Stimulated activated CD4-positive, alpha-beta T cell treated with anti-CD3 and anti-CD28 coated beads, Interleukin-1b, Interleukin-23, amount 100 ng/mL, for 4 hours (primary cell): Measurements from ENCODE around the gene NEU4.
"Not testable (repeated sequence)": the region's sequence is repeated elsewhere in the genome, so short reads cannot be mapped to it uniquely, and the experiment has no call there.

Source experiments
- DNase-seq, 2 donors: peaks; one replicate each; pipeline ENCODE4 v3.0.0-alpha.2; 2020; ENCODE audit warnings: low read depth in 2 of 2

Gene NEU4

DNA sequence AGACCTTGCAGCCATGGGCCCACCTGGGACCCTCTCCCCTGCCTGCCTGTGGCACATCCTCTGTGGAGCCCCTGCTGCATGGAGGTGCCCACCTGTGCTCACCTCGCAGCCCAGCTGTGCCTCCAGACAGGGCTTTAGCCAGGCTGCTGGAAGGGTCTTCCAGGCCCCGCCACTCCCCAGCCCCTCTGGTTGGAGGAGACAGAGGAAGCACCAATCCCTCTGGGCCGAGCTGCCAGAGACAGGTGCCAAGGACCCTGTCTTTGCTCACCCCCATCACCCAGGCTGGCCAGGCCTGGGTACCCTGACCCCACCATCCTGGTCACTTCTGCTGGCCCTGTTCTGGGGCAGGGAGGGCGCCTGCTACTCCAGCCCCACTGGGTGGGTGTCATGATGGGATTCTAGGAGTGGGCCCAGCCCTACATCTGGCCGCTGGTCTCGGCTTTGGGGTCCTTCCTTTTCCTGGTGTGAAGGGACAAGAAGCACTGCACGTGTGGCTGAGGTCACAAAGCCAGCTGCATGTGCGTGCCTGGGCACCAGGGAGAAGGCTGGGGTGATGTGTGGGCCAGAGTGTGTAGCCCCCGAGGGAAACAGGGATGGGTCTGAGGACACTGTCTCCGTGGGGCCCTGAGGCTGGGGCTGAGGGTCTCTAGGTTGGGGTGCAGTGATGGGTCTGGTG lies 9.3 kb upstream of the NEU4 start:
- no peak for DNase-seq

DNA sequence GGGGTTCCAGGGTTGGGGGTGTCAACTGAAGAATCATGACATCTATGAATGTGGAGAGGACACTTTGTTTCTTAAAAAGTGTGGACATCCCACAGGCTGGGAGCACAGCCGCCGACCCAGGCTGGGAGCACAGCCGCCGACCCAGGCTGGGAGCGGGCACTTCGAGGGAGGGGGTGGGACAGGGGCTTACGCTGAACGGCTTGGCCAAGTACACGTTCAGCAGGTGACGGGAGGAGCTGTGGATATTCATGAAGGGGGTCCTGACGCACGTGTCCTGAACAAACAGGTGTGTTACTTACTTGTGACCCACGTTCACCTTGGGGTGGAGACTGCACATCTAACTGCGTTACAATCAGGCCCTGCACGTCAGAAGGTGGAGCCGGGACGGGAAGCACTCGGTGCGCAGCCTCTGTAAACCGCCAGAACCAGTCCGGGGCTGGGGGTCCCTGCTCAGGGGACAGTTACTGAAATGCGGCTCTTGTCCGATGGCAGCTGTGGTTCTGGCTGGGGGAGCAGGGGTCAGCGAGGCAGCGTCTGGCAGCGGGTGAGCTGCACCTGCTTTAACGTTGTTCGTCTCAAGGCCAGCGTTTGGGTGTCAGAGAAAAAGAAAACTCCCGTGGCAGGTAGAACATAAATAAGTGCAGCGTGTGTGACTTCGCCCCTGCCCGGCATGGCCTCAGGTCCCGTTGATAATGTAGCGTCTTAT lies 8.6 kb upstream of the NEU4 start:
- DNase-seq: not testable (repeated sequence)

DNA sequence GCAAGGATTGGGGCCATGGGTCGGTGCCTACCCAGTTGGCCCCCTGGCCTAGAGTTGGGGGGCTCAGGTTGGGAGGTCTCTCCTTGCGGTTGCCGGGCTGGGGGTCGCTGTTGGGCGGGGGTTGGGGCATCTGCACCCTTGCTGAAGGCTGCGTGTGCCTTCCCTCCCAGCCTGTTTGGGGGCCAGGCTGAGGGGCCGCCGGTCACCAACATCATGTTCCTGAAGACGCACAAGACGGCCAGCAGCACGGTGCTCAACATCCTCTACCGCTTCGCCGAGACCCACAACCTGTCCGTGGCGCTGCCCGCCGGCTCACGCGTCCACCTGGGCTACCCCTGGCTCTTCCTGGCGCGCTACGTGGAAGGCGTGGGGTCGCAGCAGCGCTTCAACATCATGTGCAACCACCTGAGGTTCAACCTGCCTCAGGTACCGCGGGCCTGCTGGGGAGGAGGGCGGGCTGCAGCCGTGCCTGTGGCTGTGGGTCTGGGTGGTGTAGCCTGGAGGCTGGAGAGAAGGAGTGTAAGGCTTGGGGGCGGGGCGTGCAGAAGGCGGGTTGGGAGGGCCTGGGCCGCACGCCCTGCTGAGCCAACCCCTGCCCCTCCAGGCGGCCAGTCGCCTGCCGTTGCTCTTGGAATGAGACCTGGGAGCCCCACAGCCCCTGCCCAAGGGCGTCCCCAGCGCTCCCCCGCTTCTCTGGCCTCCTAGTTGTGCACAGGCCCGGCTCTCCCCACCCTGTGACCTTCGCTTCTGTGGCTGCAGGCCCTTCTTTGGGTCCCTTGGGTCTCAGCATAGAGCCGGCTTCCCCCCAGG lies 7.2 kb upstream of the NEU4 start:
- DNase-seq: no peak

DNA sequence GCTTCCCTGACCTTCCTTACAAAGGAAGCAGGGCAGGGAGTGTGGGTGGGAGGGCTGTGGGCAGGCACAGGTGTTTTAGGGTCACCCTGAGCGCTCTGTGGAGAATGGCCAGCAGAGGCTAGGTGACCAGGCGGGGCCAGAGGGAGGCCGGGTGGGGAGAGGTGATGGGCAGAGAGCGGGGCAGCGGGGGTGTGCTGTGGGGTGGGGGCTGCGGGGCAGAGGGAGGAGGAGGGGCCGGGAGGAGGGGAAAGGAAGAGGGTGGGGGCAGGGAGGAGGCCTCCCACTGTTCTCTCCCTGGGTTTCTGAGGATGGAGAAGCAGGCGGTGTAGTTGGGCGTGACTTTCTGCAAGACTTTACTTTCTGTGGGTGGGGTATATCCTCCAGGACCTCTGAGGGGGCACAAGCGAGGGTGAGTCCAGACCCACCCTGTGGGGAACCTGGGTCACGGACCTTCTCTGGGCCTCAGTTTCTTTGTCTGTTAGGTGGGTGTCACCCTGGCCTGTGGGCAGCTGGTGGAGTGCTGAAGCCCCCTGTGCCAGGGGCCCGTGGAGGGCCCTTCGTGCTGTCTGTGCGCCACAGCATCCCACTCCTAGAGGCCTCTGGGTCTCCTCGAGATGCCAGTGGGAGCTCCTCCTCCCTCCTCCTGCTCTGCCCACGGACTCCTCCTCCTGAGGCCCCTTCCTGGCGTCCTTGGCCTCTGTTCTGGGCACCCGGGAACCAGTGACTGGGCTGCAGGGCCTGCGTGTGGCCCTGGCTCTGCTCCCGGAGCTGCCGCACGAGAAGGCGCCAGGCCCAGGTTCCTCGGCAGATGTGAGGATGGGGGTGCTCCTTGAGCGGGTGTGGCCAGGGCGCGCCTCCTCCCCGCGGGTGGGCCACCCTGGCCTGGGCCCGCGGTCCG lies 6.3 kb upstream of the NEU4 start:
- DNase-seq: no peak

DNA sequence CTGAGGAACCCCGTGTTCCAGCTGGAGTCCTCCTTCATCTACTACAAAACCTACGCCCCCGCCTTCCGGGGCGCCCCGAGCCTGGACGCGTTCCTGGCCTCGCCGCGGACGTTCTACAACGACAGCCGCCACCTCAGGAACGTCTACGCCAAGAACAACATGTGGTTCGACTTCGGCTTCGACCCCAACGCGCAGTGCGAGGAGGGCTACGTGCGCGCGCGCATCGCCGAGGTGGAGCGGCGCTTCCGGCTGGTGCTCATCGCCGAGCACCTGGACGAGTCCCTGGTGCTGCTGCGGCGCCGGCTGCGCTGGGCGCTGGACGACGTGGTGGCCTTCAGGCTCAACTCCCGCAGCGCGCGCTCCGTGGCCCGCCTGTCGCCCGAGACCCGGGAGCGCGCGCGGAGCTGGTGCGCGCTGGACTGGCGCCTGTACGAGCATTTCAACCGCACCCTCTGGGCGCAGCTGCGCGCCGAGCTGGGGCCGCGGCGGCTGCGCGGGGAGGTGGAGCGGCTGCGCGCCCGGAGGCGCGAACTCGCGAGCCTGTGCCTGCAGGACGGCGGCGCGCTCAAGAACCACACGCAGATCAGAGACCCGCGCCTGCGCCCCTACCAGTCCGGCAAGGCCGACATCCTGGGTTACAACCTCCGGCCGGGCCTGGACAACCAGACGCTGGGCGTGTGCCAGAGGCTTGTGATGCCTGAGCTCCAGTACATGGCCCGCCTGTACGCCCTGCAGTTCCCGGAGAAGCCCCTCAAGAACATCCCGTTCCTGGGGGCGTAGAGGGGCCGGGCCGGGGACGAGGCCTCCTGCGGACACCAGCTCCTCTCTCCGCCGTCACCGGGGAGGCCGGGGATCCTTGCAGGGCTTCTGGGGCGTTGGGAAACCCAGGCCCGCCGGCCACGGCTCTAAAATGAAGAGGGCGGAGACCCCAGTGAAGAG lies 5.3 kb upstream of the NEU4 start:
- DNase-seq: peak; percentile 11 to 34

DNA sequence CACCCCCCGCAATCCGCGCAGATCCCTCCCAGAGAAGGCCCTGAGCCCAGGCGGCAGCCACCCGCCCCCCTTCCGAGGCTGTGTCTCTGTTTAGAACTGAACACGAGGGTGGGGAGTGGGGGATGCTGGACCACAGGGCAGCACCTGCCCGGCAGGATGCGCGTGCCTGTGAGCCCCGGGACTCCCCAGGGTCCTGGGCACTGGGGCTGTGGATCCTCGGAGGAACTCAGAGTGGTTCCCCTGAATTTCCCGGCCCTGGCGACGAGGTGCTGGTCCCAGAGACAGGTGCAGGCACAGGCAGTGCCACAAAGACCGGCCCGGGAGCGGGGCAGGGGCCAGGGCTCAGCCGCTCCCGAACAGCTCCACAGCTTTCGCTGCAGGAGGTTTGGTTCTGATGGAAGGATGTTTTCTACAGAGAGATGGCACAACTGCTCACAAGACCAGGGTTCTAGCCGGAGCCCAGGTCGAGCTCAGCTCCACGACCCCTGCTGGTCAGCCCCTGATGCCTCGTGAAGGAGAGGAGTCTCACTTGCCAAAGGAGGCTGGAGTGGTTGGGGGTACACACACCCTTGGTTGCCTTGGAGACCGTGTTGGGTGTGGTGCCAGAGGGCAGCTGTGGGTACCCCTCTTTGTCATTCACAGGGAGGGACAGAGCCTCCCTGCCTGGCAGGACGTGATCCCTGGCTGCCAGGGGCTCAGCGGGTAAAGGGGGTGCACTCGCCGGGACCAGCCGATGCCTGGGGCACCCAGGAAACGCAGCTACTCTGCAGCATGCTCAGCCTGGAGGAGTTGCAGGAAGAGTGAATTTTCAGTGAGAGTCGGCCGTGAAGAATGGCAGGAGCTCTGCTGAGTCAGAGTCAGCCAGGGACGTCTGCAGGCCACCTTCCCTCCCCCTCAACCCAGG lies 4.4 kb upstream of the NEU4 start:
- DNase-seq: no peak

DNA sequence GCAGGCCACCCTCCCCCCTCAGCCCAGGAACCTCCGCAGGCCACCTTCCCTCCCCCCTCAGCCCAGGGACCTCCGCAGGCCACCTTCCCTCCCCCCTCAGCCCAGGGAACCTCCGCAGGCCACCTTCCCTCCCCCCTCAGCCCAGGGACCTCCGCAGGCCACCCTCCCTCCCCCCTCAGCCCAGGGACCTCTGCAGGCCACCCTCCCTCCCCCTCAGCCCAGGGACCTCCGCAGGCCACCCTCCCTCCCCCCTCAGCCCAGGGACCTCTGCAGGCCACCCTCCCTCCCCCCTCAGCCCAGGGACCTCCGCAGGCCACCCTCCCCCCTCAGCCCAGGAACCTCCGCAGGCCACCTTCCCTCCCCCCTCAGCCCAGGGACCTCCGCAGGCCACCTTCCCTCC lies 2.8 kb upstream of the NEU4 start:
- DNase-seq: not testable (repeated sequence)

DNA sequence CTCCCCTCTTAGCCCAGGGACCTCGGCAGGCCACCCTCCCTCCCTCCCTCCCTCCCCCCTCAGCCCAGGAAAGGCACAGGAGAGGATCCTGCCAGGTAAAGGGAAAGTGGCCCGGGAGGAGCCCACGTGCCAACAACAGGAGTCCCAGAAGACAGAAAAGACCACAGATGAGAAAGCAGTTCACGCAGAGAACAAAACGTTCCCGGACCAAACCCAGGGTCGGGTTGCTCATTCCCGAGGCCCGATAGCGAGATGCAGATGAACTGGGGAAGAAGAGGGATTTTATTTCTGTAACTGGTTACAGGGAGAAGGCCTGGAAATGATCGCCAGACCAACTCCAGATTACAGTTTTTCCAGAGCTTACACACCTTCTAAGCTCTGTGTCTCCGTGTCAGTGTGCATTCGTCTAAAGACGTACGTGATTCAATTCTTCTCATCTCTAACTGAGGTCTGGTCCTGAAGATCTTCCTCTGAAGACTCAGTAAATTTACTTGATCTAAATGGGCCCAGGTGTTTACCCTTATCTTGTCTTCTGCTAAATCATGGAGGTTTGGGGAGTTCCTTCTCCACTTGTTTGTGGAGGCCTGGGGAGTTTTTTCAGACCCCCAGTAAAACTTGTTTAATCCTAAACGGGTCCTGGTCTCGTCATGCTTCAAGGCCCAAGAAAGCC lies 807 bp upstream of the NEU4 start:
- DNase-seq: no peak

DNA sequence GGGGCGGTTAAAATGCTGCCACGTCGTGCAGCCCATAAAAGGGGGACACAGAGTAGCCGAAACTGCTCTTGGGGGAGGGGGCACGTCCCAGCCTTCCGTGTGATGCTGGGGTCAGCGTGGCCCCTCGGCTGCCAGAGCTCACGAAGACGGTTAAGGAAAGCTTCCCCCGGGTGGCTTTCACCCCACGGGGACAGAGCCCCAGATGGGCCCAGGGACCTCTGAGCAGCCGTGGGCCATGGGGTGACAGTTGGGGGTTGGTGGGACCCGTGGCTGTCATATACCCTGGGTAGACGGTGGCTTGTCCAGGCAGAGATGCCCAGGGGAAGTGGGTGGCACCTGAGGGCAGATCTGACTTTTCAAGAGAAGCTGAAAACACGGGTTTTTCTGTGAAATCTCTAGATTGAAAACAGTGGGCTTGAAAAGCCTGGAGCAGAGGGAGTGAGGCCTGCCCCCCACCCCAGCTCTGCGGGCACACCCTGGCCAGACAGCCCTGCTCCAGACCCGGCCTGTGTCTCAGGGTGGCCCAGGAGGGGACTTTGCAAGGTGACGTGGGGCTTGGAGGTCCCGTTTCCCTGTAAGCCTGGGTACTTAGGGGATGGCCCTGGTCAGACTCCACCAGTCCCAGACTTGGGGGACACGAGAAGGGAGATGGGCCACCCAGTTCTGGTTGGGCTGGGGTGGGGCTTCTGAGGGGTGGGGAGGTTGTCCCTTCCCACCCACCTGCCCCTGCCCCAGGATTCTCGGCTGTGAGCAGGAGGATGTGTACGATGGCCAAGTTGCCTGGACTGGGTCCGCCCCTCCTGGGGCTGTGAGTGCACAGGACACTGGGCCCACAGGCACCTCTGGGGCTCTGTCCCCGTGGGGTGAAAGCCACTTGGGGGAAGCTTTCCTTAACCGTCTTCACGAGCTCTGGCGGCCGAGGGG lies 652 bp downstream of the NEU4 start:
- no peak for DNase-seq

DNA sequence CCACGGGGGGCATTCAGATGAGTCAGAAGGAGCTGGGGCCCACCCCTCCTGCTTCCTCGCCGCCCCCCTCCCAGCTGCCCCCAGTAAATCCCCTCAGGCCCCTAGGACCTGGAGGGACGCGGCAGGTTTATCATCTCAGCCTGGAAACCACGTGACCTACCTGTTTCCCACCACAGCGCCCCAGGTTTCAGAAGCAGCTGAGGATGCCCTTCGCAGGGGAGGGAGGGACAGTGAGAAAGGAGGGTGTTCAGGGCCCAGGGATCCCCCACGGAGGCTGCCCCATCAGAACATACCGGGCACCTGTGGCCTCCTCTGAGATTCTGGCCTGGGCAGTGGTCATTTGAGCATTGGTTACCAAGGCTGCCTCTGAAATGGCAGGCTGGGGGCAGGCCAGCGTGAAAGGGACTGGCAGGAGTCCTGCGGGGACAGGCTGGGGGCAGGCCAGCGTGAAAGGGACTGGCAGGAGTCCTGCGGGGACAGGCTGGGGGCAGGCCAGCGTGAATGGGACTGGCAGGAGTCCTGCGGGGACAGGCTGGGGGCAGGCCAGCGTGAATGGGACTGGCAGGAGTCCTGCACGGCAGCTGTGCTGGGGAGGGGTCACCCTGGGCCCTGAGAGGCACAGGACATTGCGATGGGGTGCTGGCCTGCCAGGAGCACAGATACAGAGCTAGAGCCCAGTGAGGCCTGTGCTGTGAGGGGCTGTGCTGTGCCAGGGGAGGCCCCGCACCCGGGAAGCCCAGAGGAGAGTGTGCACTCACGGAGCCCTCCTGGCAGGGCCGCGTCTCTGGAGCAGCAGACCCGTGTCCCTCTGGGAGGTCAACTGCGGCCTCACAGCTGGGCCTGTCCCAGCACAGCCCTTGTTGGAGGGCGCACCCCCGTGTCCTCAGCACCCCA lies 1.6 kb downstream of the NEU4 start:
- DNase-seq: no peak

DNA sequence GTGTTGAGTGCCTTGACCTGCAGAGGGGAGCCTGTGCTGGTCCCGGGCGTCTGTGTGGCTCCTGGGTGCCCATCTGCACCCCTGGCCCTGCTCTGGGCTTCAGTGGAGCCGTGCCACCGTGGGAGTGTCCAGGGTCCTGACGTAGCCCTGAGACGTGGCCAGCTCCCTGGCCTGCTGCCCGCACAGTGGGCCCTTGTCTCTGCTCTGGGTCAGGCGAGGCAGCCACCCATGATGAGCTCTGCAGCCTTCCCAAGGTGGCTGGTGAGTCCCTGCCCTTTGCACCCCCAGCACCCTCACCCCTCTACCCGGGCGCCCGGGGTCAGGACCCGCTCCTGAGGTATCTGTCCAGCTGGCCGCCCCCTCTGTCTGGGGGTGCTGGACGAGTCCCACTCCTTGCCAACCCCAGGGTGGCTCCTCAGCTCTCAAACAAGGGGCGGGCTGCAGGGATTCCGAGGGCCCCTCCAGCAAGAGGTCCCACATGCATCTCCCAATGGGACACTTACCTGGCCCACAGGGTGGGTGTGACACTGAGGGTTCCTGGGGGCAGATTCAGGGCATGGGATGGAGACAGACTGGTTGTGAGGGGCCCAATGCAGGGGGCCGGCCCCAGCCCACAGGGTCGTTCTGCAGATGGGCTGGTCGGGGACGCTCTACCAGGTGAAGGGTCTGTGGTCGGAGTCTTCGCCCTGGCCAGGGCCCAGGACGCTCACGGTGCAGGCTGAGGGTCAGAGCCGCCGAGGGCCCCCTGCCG lies 2.4 kb downstream of the NEU4 start:
- no peak for DNase-seq

DNA sequence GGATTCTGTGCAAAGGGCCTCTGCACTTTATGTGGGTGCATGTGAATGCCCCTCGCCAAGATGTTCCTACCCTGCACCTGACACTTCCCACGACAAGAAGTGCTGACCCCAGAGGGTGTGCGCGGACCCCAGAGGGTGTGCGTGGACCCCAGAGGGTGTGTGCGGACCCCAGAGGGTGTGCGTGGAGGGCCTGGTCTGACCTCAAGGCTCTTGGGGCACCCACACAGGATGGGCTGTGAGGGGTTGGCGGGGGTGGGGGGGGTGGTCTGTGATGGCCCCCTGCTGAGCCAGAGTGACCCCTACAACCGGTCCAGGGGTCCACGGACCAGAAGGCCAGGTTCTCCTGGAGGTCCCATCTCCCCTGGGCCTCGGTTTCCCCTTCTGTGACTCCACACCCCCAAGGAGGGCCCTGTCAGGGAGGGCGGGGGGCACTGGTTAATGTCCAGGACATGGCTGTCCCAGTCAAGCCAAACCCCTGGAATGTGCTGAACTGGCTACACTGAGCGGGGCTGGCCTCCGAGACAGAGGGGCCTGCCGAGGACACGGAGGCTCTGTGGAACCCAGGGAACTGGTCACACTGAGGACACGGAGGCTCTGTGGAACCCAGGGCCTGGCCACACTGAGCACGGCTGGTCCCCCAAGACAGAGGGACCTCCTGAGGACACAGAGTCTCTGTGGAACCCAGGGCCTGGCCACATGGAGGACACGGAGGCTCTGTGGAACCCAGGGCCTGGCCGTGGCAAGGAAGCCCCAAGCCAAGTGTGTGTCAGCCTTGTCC lies 3.1 kb downstream of the NEU4 start:
- DNase-seq: no peak

DNA sequence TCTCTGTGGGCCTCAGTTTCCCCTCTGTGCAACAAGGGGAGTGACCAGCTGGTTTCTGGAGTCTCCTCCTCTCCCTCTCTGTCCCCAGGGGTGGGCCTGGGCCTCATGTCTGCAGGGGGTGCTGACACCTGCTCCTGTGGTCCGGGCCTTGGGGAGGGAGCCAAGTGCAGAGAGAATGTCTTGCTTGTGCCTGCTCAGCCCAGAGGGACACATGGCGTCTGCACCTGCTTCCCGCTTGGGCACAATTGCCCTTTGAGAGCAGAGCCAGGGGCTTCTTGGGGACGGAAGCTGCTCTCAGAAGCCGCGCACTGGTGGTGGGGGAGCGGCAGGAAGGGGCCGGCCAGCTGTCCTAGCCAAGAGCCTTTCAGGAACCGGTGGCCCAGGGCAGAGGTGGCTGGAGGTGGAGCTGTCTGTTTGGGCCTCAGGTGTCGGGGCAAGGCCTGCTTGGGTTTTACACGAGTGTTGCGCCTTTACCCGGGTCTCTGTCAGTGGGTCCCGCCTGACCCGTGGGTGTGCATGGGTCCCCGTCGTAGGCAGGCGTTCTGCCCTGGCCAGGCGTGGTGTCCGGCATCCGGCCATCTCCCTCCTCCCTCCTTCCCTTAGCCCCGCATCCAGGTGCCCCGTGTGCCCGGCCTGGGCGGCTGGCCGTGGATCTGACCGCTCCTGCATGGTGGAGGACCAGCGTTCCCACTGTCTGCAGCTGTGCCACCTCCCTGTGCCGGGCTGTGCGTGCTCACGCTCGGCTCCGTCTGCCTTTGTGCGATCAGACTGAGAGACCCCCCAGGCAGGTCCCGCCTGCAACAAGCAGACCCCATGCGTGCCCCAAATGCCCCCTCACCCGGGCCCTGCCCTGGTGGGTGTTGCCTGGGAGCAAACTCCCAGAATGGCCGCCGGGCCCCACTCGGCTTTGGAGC lies 4.0 kb downstream of the NEU4 start:
- DNase-seq: no peak
